HG03442 (cell line): ENCODE measurements around the gene PLD1.

Source experiments
- ATAC-seq: cut with Tn5 transposase; IDR thresholded peaks from one replicate; pipeline ENCODE4 v1.9.1; 2021; ENCODE audit warnings: mild to moderate bottlenecking, moderate library complexity; ENCODE audit not compliant: unreplicated experiment

PLD1 gene

GRCh38 chr3:171772427-171773056 lies 37.7 kb downstream of the PLD1 start:
- ATAC-seq = no peak

DNA sequence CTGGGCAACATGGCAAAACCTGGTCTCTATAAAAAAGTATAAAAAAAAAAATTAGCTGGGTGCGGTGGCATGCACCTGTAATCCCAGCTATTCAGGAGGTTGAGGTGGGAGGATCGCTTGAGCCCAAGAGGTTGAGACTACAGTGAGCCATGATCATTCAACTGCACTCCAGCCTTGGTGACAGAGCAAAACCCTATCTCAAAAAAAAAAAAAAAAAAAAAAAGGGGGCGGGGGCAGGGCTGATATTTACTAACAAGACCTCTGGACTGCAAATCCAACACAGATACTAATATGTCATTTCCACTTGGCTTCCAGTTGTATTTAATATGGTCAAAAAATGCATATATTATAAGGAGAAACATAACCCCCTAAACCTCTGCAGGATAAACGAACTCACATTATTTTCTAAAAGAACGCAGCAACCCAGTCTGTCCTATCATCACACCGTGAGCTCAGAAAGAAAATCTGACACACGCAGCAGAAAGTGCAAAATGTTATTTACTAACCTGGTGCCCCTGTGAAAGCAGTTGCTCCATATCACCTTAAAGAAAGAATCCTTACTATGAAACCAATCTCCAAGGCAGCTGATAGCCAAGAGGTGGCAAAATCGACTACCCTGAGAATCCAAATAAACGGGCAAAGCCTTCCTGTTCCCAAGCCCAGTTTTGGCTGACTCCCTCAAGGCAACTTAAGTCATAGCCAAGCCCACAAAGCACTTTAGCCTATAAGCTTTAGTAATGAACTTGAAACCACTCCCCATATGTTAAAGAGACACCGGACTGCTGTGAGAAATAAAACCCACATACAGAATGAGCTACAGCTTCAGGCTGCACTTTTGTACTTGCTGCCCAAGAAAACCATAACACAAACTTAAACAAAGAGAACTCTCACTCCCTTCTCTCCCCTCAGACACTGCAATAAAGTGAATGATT lies 39.3 kb downstream of the PLD1 start:
- ATAC-seq = peak; percentile 44

DNA sequence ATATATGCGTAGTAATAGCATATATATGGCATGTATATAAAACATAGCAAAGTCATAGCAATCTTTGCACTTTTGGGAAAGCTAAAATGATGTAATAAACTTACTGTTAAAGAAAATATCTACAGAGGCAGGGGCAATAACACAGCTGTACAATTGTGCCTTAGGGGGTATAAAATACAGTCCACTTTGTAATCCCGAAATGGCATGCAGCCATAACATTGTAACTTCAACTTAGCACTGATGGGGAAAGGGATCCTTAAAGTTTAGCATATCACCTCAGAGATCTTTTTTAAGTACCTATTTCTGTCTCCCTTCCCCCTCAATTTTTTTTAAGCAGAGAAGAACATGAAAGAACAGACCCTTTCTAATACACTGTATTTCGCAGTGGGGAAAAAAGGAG lies 40.8 kb downstream of the PLD1 start:
- ATAC-seq = no peak

DNA sequence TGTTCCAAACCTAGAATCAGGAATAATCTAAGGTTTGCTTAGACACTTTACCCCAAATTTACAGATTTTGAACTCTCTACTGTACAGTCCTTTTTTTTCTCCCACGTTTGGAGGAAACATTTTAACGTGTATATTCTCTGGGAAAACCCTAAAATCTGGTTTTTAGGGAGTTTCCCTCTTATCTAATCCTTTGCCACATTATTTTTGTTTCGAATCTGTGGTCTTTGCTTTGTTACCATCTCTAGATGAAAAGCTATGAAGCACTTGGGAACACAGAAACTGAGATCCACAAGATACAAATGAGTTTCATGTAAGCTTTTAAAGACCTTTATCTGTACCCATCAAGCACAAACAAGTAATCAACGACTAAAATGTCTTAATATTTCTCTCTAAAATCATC lies 41.3 kb downstream of the PLD1 start:
- ATAC-seq = no peak

DNA sequence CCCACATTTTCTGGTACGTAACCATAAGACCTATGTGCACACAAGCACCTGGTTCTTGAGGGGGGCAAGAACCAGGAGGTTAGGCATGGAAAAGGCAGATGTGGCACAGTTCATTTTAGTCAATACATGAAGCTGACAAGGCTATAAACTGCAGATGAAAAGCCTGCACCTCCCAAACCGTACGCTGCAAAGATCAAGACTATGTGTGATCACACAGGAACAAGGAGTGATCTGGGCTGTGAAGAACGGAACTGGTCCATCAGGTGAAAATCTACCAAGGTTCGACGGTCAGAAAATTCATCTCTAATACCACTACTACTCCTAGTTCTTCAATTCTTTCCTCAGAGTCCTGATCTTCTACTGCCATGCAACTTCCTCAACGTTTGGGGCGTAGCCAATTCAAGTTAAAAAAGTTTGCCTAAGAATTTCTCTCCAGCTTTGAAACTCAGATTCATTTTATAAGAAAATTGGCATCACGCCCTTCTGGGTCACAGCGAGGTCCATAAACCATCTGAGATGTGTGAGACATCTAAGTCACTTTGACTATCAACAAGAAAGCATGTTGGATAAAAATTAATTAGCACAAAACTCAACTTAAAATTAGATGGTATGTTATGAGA lies 41.9 kb downstream of the PLD1 start:
- ATAC-seq = no peak

DNA sequence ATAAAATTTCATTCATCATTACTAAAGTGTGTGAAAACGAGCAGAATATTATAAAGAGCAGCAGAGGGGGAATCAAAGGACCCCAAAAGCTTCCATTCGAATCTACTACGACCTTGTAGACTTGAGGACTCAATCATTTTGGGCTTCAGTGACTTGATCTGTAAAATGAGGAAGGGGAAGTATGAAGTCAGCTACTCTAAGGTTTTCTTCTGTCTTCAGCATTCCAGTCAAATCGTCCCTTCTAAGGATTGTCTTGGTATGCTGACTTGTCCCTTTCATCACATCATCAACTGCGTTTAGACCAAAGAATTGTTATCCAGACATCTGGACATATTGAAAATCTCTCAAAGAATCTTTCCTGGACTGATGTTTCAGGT lies 44.8 kb downstream of the PLD1 start:
- no peak for ATAC-seq

GRCh38 chr3:171763392-171763791 lies 46.9 kb downstream of the PLD1 start:
- no peak for ATAC-seq

DNA sequence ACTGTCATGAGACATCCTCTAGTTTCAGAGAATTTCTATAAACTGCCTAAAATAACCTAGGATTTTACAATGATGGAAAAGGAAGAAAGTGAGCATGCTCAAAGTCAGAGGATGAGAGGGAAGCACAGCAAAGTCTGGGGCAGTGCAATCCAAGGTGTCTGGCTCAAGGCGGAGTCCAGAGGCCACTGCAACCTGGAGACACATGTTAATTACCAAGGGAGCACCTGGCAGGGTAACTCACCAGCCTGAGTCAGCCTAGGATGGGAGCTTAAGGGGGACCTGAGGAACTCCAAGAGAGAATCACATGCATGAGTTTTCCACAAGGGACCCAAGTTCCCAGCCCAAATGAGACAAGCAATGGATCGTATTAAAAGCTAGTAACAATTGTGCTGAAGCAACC lies 49.8 kb downstream of the PLD1 start:
- ATAC-seq = no peak

- no peak for ATAC-seq
These were observed 52.2 kb downstream of the PLD1 start for GRCh38 chr3:171758109-171758508.

- ATAC-seq = no peak
These were observed 52.8 kb downstream of the PLD1 start for GRCh38 chr3:171757361-171758034.

- ATAC-seq = no peak
These were observed 54.6 kb downstream of the PLD1 start for GRCh38 chr3:171755656-171756055.

DNA sequence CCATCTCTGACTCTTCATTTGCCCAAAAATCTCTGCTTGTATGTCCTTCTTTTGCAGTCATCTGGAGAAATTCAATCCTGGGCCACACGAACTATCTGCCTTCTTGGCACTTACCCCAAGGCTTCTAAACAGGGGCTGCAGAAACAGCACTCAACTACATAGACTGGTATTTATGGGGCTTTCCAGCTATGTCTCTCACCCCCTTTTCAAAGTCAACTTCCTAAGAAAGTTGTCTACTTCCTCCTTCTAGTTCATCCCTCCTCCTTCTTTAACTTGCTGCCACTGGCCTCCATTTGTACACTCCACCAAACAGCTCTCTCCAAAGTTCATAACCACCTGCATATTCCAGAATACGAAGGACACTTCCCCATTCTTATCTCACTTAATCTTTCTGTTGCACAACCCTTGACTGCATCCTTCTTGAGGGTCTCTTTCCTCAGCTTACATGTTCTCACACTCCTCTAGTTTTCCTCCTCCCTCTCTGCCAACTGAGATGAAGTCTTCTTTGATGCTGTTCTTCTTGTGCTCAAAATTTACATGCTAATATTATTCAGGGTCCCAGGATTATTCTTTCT lies 55.2 kb downstream of the PLD1 start:
- ATAC-seq = no peak

- no peak for ATAC-seq
These were observed 56.4 kb downstream of the PLD1 start for GRCh38 chr3:171753665-171754408.

DNA sequence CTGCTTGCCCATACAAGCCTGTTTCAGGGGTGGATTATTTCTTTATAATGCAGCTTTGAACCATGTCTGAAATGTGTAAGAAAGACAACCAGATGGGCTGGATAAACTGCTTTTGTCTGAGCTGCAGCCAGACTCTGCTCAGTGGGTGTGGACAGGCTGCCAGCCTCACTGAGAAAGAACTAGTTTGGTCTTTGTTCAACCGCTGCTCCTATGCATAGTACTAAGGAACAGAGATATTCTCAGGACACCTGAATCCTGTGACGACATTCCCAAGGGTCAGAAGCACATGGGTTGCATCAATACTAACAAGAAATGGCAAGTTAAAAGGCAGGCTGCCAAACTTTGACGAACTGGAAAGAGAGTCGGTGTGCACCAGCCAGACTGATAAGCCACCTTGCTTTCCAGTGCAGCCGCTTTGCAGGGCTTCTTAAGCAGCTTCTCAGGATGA lies 57.2 kb downstream of the PLD1 start:
- no peak for ATAC-seq

DNA sequence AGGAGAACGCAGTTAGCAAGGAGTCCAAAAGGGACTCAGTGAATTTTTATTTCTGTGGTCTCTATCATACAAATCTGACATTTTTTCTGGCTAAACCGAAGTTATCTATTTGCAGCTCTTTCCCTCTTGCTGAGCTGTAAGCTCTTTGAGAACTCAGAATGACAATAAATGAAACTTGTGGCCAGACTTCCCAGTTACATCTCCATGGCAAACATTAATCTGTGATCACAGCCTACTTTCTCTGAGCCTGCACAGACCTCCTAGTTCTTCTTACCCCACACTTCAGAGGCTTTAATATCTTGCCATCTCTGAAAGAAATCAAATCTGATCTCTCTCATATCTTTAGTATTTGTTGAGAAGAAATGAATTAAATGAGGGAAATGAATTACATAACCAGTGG lies 58.0 kb downstream of the PLD1 start:
- no peak for ATAC-seq

GRCh38 chr3:171749124-171749523 lies 61.2 kb downstream of the PLD1 start:
- ATAC-seq = no peak

- ATAC-seq = no peak
These were observed 62.0 kb downstream of the PLD1 start for GRCh38 chr3:171748064-171748924.

- ATAC-seq = no peak
These were observed 62.9 kb downstream of the PLD1 start for GRCh38 chr3:171747223-171747920.
